ENCODE measurements around the gene SETX.
"Not testable (repeated sequence)": the region's sequence is repeated elsewhere in the genome, so short reads cannot be mapped to it uniquely, and the experiment has no call there.

SETX gene, protein sequence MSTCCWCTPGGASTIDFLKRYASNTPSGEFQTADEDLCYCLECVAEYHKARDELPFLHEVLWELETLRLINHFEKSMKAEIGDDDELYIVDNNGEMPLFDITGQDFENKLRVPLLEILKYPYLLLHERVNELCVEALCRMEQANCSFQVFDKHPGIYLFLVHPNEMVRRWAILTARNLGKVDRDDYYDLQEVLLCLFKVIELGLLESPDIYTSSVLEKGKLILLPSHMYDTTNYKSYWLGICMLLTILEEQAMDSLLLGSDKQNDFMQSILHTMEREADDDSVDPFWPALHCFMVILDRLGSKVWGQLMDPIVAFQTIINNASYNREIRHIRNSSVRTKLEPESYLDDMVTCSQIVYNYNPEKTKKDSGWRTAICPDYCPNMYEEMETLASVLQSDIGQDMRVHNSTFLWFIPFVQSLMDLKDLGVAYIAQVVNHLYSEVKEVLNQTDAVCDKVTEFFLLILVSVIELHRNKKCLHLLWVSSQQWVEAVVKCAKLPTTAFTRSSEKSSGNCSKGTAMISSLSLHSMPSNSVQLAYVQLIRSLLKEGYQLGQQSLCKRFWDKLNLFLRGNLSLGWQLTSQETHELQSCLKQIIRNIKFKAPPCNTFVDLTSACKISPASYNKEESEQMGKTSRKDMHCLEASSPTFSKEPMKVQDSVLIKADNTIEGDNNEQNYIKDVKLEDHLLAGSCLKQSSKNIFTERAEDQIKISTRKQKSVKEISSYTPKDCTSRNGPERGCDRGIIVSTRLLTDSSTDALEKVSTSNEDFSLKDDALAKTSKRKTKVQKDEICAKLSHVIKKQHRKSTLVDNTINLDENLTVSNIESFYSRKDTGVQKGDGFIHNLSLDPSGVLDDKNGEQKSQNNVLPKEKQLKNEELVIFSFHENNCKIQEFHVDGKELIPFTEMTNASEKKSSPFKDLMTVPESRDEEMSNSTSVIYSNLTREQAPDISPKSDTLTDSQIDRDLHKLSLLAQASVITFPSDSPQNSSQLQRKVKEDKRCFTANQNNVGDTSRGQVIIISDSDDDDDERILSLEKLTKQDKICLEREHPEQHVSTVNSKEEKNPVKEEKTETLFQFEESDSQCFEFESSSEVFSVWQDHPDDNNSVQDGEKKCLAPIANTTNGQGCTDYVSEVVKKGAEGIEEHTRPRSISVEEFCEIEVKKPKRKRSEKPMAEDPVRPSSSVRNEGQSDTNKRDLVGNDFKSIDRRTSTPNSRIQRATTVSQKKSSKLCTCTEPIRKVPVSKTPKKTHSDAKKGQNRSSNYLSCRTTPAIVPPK (N-terminal part only)

DNA sequence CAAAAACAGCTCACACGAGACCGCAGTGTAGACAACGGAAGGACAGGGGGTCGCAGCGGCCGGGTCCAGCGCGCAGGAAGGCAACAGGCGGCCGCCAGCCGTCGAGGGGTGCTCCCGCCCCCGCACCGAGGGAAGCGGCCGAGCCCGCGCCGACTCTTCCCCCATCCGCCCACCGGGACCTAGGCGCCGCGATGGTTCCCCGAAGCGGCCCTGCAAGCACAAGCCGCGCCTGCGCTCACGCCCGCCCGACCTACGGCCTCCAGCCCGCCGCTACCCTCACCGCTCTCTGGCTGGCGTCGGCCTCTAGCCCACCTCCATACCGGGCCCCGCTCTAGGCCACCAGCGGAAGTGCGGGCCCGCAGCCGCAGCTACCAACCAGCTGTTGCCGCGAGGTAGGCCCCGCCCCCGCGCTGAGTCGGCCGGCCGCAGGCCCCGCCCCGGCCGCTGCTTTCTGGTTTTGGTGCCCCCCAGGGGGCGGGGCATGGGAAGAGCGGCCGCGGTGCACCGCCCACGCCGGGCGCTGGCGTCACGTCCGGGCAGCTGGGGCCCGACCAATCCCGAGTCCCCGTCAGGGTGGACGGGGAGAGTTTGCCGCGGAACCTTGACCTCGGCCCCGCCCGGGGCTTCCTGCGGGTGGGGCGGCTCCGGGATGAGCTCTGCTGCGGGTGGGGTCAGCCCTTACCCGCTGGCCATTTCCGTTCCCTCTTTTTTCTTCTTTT lies at the start of gene SETX:
Gene SETX, minus strand, starts transcription at position 350 of the 719 bp plus-strand sequence. CDS start 5,558 bp downstream, outside the sequence.
- peak; percentile 74 for DNase-seq (ENCODE audit: low read depth)

DNA sequence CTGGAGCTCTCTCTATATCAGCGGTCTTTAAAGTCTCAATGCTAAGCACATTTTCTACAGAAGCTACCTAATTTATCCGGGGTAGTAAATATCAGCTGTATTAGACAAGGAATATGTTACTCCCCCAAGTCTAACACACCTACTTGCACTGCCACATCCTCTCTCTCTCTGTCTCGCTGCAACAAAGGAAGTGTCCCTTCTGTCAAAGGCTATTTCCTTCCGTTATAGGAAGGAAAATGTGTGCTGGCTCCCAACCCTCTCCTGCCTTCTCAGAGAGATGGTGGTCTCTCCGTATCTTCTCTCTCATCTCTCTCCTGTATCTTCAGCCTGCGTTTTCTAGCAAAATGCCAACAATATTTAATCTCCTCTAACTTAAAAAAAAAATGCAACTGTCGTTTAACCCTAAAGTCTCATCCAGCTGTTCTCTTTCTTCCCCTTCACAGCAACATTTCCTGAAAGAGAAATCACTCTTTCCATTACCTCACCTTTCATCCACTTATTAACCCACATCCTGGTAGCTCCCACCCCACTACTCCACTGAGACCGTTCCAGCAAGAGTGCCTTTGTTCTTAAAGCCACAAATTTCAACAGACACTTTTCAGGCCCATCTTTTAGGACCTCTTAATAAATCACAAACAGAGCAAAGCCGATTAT lies 49.6 kb upstream of the SETX start:
- no peak for DNase-seq (ENCODE audit: low read depth)

DNA sequence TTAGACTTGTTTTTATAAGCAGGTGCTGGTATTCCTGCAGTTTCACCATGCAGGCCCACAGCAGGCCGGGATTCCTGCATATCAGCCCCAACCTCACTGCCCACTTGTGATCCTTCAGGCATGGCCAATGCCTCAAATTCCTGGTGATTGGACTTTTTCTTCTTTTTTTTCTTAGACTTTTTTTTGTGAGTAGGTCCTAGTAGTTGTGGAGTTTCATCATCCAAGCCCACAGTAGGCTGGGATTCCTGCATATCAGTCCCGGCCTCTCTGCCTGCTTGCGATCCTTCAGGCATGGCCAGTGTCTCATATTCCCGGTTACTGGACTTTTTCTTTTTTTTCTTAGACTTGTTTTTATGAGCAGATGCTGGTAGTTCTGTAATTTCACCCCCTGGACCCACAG lies 47.0 kb upstream of the SETX start:
- DNase-seq (ENCODE audit: low read depth): no peak

DNA sequence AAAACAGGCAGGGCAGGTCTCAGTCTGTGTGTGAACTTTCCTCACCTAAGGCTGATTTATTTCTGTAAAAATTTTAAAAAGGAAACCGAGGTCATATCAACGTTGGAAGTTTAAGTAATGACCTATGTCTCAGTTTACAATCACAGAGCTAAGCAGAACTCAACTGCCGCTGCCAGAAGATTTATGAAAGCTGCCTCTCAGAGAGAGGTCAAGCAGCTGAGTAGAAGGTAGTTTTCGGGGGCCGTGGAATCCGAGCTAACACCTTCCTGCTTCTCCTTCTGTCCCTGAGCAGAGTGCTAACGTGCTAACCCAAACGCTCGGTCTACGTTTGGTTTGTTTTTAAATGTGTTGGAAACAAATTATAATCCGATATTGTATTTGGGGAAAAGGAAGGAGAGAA lies 40.8 kb upstream of the SETX start:
- no peak for DNase-seq (ENCODE audit: low read depth)

DNA sequence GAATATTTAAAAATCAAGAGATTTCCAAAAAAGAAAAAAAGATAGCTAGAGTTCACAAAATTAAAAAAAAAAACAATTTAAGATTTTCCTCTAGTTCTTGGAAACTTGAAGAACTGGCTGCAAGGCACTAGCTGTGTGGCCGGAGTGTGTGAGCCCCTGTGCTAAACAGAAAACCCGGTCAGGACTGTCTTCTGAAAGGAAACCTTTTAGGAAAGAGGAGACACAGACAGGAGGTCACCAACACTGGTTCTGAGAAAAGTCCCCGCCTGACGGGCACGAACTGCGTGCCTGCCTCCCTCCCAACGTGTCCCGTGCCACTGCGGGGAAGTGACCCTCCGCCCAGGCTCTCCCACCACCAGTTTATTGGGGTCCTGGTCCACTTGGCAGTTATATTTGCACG lies 36.7 kb upstream of the SETX start:
- DNase-seq (ENCODE audit: low read depth): no peak

DNA sequence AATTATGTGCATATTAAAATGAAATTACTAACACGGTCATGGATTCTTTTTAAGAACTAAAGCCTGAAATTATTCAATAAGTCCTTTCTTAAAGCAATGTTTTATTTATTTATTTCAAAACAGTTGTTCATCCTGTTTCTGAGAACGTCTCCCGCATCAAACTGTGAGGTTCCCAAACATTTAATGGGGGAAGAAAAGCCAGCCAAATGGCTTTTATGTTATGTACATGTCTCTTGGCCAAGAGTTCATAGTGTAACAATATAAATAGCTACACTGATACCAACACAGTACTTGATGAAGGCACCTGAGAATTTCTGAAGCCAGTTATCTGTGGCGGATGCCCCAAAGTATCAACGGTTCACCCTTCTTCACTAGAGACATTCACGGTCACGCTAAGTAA lies 36.2 kb upstream of the SETX start:
- no peak for DNase-seq (ENCODE audit: low read depth)

DNA sequence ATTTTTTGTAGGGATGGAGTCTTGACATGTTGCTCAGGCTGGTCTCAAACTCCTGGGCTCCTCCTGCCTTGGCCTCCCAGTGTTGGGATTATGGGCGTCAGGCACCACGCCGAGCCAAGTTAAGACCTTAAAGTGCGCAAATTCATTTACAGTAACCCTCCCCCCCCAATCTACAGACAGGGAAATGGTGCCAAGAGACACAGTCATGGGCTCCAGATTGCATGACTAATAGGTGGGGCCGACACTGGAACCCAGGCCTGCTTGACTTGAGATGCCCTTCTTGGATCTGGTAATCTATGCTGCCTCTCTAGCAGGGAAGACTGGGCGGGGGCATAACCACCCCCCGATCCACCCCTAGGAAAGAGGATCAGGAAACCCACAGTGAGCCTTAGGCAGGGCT lies 32.3 kb upstream of the SETX start:
- no peak for DNase-seq (ENCODE audit: low read depth)

DNA sequence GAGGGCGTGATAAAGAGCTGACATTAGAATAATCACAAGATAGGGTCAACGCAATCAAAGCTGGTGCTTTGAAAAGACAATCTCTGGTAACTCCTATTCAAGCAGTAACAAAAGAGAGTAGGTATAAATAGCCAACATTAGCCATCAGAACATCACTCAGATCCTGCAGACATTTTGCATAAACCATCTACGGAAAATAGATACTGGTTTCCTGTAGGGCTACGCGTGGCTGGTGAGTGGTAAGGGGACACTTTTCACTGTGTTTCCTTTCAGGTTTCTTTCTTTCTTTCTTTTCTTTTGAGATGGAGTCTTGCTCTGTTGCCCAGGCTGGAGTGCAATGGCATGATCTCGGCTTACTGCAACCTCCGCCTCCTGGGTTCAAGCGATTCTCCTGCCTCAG lies 29.6 kb upstream of the SETX start:
- no peak for DNase-seq (ENCODE audit: low read depth)

DNA sequence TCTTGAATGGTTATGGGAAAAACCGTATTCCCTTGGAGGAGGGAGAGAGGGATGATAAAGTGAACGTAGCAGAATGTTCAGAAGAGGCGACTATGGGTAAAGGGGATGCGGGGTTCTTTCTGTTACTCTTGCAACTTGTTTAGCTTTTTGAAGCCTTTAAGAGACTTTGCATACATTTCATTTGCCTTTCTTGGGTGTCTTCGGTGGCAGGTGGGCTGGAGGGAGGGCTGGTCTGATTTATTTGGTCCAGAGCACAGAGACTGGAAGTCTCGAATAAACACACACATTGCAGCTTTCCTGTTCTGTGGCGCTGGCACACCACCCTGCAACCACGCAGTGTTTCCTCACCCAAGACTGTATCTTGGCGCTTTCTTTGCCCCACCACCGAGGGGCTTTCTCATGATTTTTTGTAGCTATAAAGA lies 28.7 kb upstream of the SETX start:
- no peak for DNase-seq (ENCODE audit: low read depth)

DNA sequence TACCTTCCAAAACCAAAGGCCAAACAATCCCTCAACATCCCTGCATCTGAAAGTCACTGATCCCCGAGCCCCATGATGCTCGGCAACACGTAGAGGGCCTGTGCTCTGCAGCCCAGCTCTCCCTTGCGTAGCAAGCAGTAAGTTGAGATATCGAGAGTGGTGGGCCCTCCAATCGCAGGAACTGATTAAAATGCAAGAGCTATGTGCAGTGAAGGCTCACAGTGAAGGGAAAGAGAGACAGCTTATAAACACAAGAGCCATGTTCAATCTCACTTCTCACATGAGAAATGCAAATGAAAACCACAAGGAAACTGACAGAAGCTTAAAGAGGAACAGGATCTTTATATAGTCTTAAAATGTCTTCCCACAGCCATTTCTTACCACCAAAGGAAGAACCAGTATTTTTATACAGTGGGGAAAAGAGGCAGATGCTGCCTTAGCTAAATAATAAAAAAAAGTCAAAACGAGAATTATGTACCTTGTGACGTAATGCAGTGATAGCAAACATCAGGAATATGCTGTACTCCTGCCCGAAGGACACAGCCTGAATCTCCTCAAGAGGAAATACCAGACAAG lies 27.3 kb upstream of the SETX start:
- DNase-seq (ENCODE audit: low read depth): no peak

DNA sequence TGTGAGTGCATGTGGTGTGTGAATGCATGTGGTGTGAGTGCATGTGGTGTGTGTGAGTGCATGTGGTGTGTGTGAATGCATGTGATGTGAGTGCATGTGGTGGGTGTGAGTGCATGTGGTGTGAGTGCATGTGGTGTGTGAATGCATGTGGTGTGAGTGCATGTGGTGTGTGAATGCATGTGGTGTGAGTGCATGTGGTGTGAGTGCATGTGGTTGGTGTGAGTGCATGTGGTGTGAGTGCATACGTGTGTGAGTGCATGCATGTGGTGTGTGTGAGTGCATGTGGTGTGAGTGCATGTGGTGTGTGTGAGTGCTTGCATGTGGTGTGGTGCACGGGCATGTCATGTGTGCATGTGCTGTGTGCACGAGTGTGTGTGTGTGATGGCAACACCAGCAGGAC lies 23.6 kb upstream of the SETX start:
- not testable (repeated sequence) for DNase-seq (ENCODE audit: low read depth)

DNA sequence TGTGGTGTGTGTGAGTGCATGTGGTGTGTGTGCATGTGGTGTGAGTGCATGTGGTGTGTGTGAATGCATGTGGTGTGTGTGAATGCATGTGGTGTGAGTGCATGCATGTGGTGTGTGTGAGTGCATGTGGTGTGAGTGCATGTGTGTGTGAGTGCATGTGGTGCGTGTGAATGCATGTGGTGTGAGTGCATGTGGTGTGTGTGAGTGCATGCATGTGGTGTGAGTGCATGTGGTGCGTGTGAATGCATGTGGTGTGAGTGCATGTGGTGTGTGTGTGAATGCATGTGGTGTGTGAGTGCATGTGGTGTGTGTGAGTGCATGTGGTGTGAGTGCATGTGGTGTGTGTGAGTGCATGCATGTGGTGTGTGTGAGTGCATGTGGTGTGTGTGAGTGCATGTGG lies 23.0 kb upstream of the SETX start:
- DNase-seq (ENCODE audit: low read depth): not testable (repeated sequence)

DNA sequence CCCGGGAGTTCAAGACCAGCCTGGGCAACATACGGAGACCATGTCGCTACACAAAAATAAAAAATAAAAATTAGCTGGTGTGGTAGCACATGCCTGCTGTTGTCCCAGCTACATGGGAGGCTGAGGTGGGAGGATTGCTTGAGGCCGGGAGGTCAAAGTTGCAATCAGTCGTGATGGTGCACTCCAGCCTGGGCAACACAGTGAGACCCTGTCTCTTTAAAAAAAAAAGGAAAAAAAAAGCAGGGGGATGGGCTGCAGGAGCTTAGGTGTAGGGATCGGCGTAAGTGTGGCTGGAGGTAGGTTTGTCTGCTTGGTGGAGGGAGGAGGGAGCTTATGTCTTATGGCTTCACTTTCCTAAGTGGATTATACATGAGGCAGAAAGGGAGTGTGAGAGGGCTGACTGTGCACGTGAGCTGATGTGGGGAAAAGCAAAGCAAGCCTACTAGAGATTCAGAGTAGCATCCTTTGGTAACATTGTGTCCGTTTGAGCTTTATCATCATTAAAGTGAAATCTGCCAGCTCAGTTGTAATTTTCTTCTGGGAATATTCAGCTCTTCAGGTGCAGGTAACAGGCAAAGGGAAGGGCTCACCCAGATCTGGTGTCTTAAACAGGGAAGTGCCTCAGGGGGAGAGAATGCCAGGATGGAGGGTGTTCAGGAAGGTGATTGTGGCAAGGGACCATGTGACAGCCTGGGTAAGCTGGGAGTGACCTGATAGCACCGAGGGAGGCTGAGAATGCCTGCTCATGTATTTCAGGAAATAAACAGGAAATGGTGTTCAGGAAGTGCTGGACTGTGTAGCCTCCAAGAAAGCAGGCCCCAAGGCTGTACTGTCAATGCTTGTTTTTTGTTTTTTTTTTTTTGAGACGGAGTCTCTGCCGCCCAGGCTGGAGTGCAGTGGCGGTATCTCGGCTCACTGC lies 17.6 kb upstream of the SETX start:
- peak; percentile 72 for DNase-seq (ENCODE audit: low read depth)

DNA sequence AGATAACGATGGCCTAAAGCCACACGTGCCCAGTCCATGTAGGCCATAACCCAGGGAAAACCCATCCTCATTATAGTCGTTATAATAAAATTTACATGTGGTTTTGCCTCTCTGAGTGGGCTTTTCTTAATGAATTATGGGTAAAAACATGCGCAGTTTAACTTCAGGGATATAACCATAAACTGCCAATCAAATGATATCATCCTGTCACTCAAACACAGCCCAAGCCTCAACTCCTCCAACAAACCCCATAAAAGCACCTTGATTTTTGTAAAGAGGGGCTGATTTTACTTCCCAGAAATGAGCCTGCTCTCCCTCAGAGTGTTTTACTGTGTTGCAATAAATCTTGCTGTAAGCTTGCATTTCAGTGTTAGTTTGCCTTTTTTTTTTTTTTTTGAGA lies 15.8 kb upstream of the SETX start:
- no peak for DNase-seq (ENCODE audit: low read depth)

DNA sequence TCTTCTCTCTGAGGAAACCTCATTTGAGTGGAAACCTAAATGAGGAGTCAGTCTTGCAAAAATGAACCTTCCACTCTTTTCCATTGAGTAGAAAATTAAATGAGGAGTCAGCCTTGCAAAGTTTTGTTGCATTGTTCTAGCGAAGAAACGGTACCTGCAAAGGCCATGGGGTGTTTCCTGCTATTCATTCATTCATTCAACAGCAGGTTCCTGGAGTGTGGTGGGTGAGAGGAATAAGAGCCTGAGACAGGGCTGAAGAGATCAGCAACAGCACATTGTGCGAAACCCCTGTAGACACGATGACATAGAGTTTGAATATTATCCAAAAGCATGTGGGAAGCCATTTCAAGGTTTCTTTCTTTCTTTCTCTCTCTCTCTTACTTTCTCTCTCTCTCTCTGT lies 14.6 kb upstream of the SETX start:
- no peak for DNase-seq (ENCODE audit: low read depth)

DNA sequence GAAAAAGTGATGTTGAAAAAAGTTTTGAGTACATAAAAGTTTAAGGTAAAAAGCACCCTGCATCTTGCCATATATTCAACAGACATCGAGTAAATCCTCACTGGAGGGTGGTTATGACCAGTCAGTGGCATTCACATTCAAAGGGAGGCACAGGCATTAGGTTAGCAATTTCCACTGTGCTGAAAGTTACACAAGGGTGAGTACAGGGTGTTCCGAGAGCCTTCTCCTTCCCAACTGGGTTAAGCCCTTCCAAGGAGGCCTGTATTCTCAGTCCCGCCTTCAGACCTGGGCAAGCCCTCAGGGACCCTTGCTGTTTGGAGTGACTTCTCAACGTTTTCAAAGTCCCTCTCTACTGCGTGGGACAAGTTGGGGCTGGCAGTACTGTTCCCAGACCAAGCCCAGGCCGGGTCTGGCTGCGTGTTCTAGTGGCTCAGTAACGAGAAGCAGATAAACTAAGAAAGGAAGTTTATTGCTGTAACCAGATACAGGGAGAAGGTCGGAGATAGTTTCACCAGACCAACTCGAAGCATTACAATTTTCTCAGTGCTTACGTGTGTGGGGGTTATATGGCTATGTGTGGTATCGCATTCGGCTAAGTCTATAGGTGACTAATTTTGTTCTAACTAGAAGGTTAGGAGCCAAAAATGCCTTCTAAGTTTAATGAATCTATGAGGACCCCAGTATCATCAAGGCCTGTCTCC lies 13.0 kb upstream of the SETX start:
- no peak for DNase-seq (ENCODE audit: low read depth)

DNA sequence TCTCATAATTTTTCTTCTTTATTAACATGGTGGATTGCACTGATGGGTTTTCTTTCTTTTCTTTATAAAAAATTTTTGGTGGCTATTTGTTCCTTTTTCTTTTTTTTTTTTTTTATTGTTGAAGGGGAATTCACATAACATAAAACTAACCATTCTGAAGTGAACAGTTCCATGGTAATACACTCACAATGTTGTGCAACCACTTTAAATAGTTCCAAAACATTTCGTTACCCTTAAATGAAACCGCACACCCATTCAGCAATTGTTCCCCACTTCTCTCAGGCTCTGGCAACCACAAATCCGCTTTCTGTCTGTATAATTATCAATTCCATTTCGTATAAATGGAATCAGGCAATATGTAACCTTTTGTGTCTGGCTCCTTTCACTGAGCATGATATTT lies 11.7 kb upstream of the SETX start:
- DNase-seq (ENCODE audit: low read depth): no peak

DNA sequence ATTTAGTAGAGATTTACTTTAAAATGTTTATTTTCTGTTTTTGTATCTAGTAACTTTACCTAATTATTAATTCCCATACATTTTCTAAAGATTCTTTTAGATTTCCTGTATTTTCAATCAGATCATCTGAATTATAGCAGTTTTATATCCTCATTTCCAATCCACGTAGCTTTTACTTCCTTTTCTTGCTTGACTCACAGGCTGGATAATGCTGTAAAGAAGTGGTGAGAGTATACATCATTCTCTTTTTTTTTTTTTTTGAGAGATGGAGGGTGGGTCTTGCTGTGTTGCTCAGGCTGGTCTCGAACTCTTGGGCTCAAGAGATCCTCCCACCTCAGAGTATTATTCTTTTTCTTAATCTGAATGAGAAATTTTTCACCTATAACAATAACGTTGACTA lies 11.2 kb upstream of the SETX start:
- DNase-seq (ENCODE audit: low read depth): no peak

DNA sequence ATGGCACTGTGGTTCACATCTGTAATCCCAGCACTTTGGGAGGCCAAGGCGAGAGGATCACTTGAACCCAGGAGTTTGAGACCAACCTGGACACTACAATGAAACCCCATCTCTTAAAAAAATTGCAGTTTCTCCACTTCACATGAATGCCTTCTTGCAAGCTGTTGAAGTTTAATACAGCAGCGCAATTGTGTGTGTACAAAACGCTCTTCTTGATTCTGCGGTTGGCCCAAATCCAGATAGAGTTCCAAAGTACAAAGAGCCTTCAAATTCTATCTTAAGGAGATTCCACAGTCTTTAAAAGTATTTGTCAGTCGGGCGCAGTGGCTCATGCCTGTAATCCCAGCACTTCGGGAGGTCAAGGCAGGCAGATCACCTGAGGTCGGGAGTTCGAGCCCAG lies 9.3 kb upstream of the SETX start:
- no peak for DNase-seq (ENCODE audit: low read depth)
